HEK293T (cell line): ENCODE data around the gene CACNB1.

Source experiments
- HDGF ChIP-seq: fragments of 450-650 bp; IDR thresholded peaks from 2 replicates; pipeline ENCODE4 v1.6.1; 2017; ENCODE audit warnings: antibody characterized with exemption, borderline replicate concordance
- SP1 ChIP-seq: fragments of 450-650 bp; IDR thresholded peaks from 2 replicates; pipeline ENCODE4 v1.6.1; 2017

- TF ChIP-seq HDGF (no peak), SP1 (no peak)
Measured at GRCh38 chr17:39178536-39178935, 18.9 kb downstream of the CACNB1 start.
